Activated T-helper 1 cell treated with Interleukin-2 at 50 U/mL for 16 hours (primary cell): Measurements from ENCODE around the gene KBTBD4.
A peak's percentile ranks its signal among the peaks of the same experiment; 100 is the strongest.
"Not testable (repeated sequence)": the region's sequence is repeated elsewhere in the genome, so short reads cannot be mapped to it uniquely, and the experiment has no call there.

Experiments
- DNase-seq: peaks from one replicate; pipeline ENCODE4 v3.0.0-alpha.2; 2020; ENCODE audit warnings: low read depth

Gene KBTBD4

GRCh38 chr11:47560426-47560825 is 18.3 kb downstream of the KBTBD4 start:
- no peak for DNase-seq

GRCh38 chr11:47558695-47559094 is 20.1 kb downstream of the KBTBD4 start:
- no peak for DNase-seq

- DNase-seq: not testable (repeated sequence)
These were observed 21.8 kb downstream of the KBTBD4 start for GRCh38 chr11:47557004-47557403.

GRCh38 chr11:47553406-47553743 is 25.4 kb downstream of the KBTBD4 start:
- DNase-seq: no peak

GRCh38 chr11:47552566-47553405 is 26.0 kb downstream of the KBTBD4 start, which contains the start of gene CELF1:
Gene CELF1, minus strand, starts transcription at chr11:47553132. Its CDS starts 53,609 bp downstream, at chr11:47499523.
- DNase-seq: peak; percentile 93

- DNase-seq: no peak
These were observed 26.7 kb downstream of the KBTBD4 start for GRCh38 chr11:47552056-47552565.

GRCh38 chr11:47551086-47551485 is 27.7 kb downstream of the KBTBD4 start:
- no peak for DNase-seq

- no peak for DNase-seq
These were observed 28.3 kb downstream of the KBTBD4 start for GRCh38 chr11:47550288-47551047.

GRCh38 chr11:47546274-47546673 is 32.5 kb downstream of the KBTBD4 start:
- not testable (repeated sequence) for DNase-seq

- no peak for DNase-seq
These were observed 33.5 kb downstream of the KBTBD4 start for GRCh38 chr11:47545298-47545697.

GRCh38 chr11:47541070-47541469 is 37.7 kb downstream of the KBTBD4 start:
- no peak for DNase-seq

GRCh38 chr11:47539681-47540039 is 39.1 kb downstream of the KBTBD4 start:
- DNase-seq: no peak

- DNase-seq: no peak
These were observed 39.8 kb downstream of the KBTBD4 start for GRCh38 chr11:47538741-47539565.

GRCh38 chr11:47536915-47537314 is 41.9 kb downstream of the KBTBD4 start:
- DNase-seq: no peak

GRCh38 chr11:47534704-47535251 is 44.0 kb downstream of the KBTBD4 start:
- no peak for DNase-seq

GRCh38 chr11:47533690-47534151 is 45.0 kb downstream of the KBTBD4 start:
- no peak for DNase-seq

GRCh38 chr11:47532597-47533213 is 46.1 kb downstream of the KBTBD4 start:
- DNase-seq: no peak

GRCh38 chr11:47531666-47532065 is 47.1 kb downstream of the KBTBD4 start:
- DNase-seq: no peak

GRCh38 chr11:47530721-47531120 is 48.0 kb downstream of the KBTBD4 start:
- not testable (repeated sequence) for DNase-seq

- DNase-seq: no peak
These were observed 48.8 kb downstream of the KBTBD4 start for GRCh38 chr11:47529951-47530350.

- no peak for DNase-seq
These were observed 51.6 kb downstream of the KBTBD4 start for GRCh38 chr11:47527186-47527585.
